HEK293 (cell line): ENCODE results near the gene LARGE1.

ENCODE experiments used
- CTCF ChIA-PET: fragments of 350-600 bp; formaldehyde crosslinking; extraction: SDS; loops from one replicate; lab custom pipeline; 2021; ENCODE audit warnings: antibody characterized with exemption; lab: Yijun Ruan, JAX
- POLR2A ChIA-PET: fragments of 300-600 bp; formaldehyde crosslinking; extraction: SDS; loops from one replicate; lab custom pipeline; 2020; ENCODE audit warnings: antibody characterized with exemption, inconsistent platforms; lab: Yijun Ruan, JAX
- H3K27ac ChIP-seq: fragments of 200-500 bp; sonication (Bioruptor generic); 2 replicates; pipeline ENCODE4 v1.5.1; 2014; ENCODE audit warnings: low read depth, low read length, control low read depth, inconsistent platforms; ENCODE audit errors: extremely low read depth
- H3K36me3 ChIP-seq, 2 experiments: fragments of 200-500 bp in 1 of 2; sonication (Bioruptor generic) in 1 of 2; 1 replicate in 1 of 2; 2 replicates in 1 of 2; pipeline ENCODE4 v1.5.1; 2014 to 2017; ENCODE audit warnings: inconsistent platforms in 2 of 2, low read length in 2 of 2; ENCODE audit not compliant: control insufficient read depth in 2 of 2, insufficient read depth in 1 of 2
- H3K4me1 ChIP-seq: fragments of 200-500 bp; sonication (Bioruptor generic); 2 replicates; pipeline ENCODE4 v1.5.1; 2014; ENCODE audit warnings: mild to moderate bottlenecking, low read length, inconsistent platforms; ENCODE audit not compliant: control insufficient read depth, insufficient read depth
- H3K4me3 ChIP-seq: 2 replicates; pipeline ENCODE4 v1.5.1; 2011; ENCODE audit warnings: low read depth, mild to moderate bottlenecking, control low read depth, low read length, moderate library complexity
- H3K9me3 ChIP-seq: fragments of 200-500 bp; sonication (Bioruptor generic); 2 replicates; pipeline ENCODE4 v1.5.1; 2014; ENCODE audit warnings: low read depth, low read length, inconsistent platforms; ENCODE audit not compliant: control insufficient read depth, insufficient read depth
- GLI4 ChIP-seq: fragments of 450-650 bp; formaldehyde crosslinking; IDR thresholded peaks from 2 replicates; pipeline ENCODE4 v1.5.1; 2016; ENCODE audit warnings: missing biosample characterization, missing genetic modification characterization
- IKZF3 ChIP-seq: fragments of 450-650 bp; IDR thresholded peaks from 2 replicates; pipeline ENCODE4 v1.5.0; 2018; ENCODE audit warnings: missing biosample characterization, mild to moderate bottlenecking, missing genetic modification characterization, moderate library complexity
- KLF8 ChIP-seq: fragments of 450-650 bp; formaldehyde crosslinking; IDR thresholded peaks from 2 replicates; pipeline ENCODE4 v1.5.1; 2016; ENCODE audit warnings: missing biosample characterization, missing genetic modification characterization
- ZBTB48 ChIP-seq: fragments of 450-650 bp; formaldehyde crosslinking; IDR thresholded peaks from 2 replicates; pipeline ENCODE4 v1.5.1; 2016; ENCODE audit warnings: missing biosample characterization, missing genetic modification characterization
- ZFP69B ChIP-seq: fragments of 450-650 bp; formaldehyde crosslinking; IDR thresholded peaks from 2 replicates; pipeline ENCODE4 v1.5.1; 2016; ENCODE audit warnings: missing biosample characterization, missing genetic modification characterization
- ZNF24 ChIP-seq: fragments of 450-650 bp; formaldehyde crosslinking; IDR thresholded peaks from 2 replicates; pipeline ENCODE4 v1.5.1; 2016; ENCODE audit warnings: missing biosample characterization, missing genetic modification characterization
- ZNF596 ChIP-seq: fragments of 450-650 bp; IDR thresholded peaks from 2 replicates; pipeline ENCODE4 v1.5.0; 2018; ENCODE audit warnings: missing biosample characterization, mild to moderate bottlenecking, missing genetic modification characterization, moderate library complexity
- ZNF610 ChIP-seq: fragments of 450-650 bp; formaldehyde crosslinking; IDR thresholded peaks from 2 replicates; pipeline ENCODE4 v1.5.1; 2016; ENCODE audit warnings: missing biosample characterization, missing genetic modification characterization, borderline replicate concordance
- TF ChIP-seq, protein P1 (sequence below): fragments of 450-650 bp; formaldehyde crosslinking; IDR thresholded peaks from 2 replicates; pipeline ENCODE4 v1.5.1; 2016; ENCODE audit warnings: missing biosample characterization, missing genetic modification characterization
- TF ChIP-seq, protein P2 (sequence below): fragments of 450-650 bp; formaldehyde crosslinking; IDR thresholded peaks from 2 replicates; pipeline ENCODE4 v1.5.1; 2017; ENCODE audit warnings: missing biosample characterization, missing genetic modification characterization
- TF ChIP-seq, protein P3 (sequence below): fragments of 450-650 bp; formaldehyde crosslinking; IDR thresholded peaks from 2 replicates; pipeline ENCODE4 v1.5.1; 2016; ENCODE audit warnings: missing biosample characterization, missing genetic modification characterization
- TF ChIP-seq, protein P4 (sequence below): fragments of 450-650 bp; formaldehyde crosslinking; IDR thresholded peaks from 2 replicates; pipeline ENCODE4 v1.5.1; 2016; ENCODE audit warnings: missing biosample characterization, missing genetic modification characterization, borderline replicate concordance
- TF ChIP-seq, protein P5 (sequence below): fragments of 450-650 bp; formaldehyde crosslinking; IDR thresholded peaks from 2 replicates; pipeline ENCODE4 v1.5.1; 2017; ENCODE audit warnings: missing biosample characterization, missing genetic modification characterization
- TF ChIP-seq, protein P6 (sequence below): fragments of 450-650 bp; IDR thresholded peaks from 2 replicates; pipeline ENCODE4 v1.5.1; 2018; ENCODE audit warnings: missing biosample characterization, mild to moderate bottlenecking, missing genetic modification characterization
- TF ChIP-seq, protein P7 (sequence below): fragments of 450-650 bp; formaldehyde crosslinking; IDR thresholded peaks from 2 replicates; pipeline ENCODE4 v1.5.1; 2016; ENCODE audit warnings: missing biosample characterization, missing genetic modification characterization

Gene LARGE1

DNA sequence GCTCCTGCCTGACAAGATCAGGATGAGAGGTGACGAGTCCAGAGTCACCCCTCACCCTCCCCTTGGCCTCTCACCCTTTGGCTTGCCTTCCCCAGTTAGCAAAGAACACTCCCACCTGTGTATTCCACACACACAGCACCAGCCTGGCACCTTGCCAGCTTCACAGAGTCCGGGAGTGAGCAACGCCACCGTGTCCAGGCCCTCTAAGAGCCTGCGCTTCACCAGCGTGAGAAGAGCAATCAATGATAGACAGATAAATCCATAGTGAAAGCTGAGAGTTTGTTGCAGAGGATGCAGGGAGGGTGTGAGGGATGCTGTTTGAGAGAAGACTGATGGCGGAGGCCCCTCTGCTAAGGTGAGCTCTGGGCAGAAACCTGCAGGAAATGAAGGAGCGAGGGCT lies 404.5 kb downstream of the LARGE1 start:
- Histone ChIP-seq H3K4me1 (no peaks in the 10 kb centered on the region), H3K9me3 (no peaks in the 10 kb centered on the region), H3K4me3 (no peak overlapping the region), H3K27ac (no peak overlapping the region), H3K36me3 (no peaks in the 10 kb centered on the region)
- TF ChIP-seq ZNF596 (tag by site-specific recombination): no peak
- TF ChIP-seq, protein P1, sequence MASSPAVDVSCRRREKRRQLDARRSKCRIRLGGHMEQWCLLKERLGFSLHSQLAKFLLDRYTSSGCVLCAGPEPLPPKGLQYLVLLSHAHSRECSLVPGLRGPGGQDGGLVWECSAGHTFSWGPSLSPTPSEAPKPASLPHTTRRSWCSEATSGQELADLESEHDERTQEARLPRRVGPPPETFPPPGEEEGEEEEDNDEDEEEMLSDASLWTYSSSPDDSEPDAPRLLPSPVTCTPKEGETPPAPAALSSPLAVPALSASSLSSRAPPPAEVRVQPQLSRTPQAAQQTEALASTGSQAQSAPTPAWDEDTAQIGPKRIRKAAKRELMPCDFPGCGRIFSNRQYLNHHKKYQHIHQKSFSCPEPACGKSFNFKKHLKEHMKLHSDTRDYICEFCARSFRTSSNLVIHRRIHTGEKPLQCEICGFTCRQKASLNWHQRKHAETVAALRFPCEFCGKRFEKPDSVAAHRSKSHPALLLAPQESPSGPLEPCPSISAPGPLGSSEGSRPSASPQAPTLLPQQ (tag by site-specific recombination): no peak
- TF ChIP-seq, protein P2, sequence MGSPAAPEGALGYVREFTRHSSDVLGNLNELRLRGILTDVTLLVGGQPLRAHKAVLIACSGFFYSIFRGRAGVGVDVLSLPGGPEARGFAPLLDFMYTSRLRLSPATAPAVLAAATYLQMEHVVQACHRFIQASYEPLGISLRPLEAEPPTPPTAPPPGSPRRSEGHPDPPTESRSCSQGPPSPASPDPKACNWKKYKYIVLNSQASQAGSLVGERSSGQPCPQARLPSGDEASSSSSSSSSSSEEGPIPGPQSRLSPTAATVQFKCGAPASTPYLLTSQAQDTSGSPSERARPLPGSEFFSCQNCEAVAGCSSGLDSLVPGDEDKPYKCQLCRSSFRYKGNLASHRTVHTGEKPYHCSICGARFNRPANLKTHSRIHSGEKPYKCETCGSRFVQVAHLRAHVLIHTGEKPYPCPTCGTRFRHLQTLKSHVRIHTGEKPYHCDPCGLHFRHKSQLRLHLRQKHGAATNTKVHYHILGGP: no peak
- TF ChIP-seq, protein P3, sequence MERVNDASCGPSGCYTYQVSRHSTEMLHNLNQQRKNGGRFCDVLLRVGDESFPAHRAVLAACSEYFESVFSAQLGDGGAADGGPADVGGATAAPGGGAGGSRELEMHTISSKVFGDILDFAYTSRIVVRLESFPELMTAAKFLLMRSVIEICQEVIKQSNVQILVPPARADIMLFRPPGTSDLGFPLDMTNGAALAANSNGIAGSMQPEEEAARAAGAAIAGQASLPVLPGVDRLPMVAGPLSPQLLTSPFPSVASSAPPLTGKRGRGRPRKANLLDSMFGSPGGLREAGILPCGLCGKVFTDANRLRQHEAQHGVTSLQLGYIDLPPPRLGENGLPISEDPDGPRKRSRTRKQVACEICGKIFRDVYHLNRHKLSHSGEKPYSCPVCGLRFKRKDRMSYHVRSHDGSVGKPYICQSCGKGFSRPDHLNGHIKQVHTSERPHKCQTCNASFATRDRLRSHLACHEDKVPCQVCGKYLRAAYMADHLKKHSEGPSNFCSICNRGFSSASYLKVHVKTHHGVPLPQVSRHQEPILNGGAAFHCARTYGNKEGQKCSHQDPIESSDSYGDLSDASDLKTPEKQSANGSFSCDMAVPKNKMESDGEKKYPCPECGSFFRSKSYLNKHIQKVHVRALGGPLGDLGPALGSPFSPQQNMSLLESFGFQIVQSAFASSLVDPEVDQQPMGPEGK (tag by site-specific recombination): no peak
- no peak for TF ChIP-seq KLF8 (tag by site-specific recombination)
- no peak for TF ChIP-seq ZFP69B (tag by site-specific recombination)
- CTCF ChIA-PET: interaction anchor here (0.7 kb wide), 1 partner anchor 1629 kb away, joined by 6 read pairs; no protein-coding TSS in a partner anchor
- POLR2A ChIA-PET: no interaction called here

DNA sequence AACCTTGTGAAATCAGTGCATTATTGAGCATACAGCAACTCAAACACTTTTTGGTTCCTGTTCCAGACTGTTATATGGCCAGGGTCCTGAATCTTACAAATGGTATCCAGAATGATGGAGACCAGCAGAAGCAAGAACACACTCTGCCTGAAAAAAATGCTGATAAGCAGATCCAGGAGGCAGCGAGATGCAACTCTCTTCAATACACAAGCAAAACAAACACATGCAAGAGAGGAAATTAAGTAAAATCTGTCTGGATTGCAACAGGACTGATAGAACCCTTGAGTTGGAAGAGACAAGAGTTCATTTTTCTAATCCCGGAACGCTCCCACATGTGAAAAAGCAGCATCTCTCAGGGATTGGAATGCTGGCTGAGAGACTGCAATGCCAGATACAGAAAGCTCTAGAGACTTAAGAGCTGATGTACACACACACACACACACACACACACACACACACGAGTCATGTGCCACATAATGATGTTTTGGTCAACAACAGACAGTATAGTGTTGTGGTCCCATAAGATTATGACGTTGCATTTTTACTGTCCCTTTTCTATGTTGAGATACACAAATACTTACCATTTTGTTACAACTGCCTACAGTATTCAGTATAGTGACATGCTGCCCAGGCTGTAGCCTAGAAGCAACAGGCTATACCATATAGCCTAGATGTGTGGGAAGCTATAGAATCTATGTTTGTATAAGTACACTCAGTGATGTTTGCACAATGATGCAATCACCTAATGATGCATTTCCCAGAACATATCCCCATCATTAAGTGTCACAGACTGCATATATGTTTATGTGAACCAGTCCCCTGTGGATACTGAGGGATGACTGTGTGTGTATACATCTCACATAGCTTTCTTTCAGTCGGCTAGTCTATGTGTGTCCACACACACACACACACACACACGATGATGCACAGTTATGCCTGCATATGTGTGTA lies 406.6 kb downstream of the LARGE1 start:
- H3K27ac ChIP-seq: no peak overlapping the region
- CTCF ChIA-PET: interaction anchor here (0.5 to 0.7 kb wide), 5 partner anchors 33 to 1129 kb away, joined by 3 to 4 read pairs (median 3); no protein-coding TSS in a partner anchor
- H3K36me3 ChIP-seq: no peaks in the 10 kb centered on the region
- H3K4me3 ChIP-seq: no peak overlapping the region
- H3K4me1 ChIP-seq: no peaks in the 10 kb centered on the region
- POLR2A ChIA-PET: no interaction called here
- H3K9me3 ChIP-seq: no peaks in the 10 kb centered on the region
- TF ChIP-seq, protein P4, sequence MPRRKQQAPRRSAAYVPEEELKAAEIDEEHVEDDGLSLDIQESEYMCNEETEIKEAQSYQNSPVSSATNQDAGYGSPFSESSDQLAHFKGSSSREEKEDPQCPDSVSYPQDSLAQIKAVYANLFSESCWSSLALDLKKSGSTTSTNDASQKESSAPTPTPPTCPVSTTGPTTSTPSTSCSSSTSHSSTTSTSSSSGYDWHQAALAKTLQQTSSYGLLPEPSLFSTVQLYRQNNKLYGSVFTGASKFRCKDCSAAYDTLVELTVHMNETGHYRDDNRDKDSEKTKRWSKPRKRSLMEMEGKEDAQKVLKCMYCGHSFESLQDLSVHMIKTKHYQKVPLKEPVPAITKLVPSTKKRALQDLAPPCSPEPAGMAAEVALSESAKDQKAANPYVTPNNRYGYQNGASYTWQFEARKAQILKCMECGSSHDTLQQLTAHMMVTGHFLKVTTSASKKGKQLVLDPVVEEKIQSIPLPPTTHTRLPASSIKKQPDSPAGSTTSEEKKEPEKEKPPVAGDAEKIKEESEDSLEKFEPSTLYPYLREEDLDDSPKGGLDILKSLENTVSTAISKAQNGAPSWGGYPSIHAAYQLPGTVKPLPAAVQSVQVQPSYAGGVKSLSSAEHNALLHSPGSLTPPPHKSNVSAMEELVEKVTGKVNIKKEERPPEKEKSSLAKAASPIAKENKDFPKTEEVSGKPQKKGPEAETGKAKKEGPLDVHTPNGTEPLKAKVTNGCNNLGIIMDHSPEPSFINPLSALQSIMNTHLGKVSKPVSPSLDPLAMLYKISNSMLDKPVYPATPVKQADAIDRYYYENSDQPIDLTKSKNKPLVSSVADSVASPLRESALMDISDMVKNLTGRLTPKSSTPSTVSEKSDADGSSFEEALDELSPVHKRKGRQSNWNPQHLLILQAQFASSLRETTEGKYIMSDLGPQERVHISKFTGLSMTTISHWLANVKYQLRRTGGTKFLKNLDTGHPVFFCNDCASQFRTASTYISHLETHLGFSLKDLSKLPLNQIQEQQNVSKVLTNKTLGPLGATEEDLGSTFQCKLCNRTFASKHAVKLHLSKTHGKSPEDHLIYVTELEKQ (tag by site-specific recombination): peak; percentile 34; the same call in 1 of the 2 replicates
- TF ChIP-seq IKZF3 (tag by site-specific recombination) (0 out of 2 replicates have a peak, but pooled peaks have one; percentile 15), ZNF610 (tag by site-specific recombination) (no peak), ZNF24 (tag by site-specific recombination) (peak; percentile 69; the same call in 1 of the 2 replicates), GLI4 (tag by site-specific recombination) (no peak), ZBTB48 (tag by site-specific recombination) (no peak)
- TF ChIP-seq, protein P5, sequence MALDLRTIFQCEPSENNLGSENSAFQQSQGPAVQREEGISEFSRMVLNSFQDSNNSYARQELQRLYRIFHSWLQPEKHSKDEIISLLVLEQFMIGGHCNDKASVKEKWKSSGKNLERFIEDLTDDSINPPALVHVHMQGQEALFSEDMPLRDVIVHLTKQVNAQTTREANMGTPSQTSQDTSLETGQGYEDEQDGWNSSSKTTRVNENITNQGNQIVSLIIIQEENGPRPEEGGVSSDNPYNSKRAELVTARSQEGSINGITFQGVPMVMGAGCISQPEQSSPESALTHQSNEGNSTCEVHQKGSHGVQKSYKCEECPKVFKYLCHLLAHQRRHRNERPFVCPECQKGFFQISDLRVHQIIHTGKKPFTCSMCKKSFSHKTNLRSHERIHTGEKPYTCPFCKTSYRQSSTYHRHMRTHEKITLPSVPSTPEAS: peak; percentile 42; the same call in 1 of the 2 replicates
- TF ChIP-seq, protein P6, sequence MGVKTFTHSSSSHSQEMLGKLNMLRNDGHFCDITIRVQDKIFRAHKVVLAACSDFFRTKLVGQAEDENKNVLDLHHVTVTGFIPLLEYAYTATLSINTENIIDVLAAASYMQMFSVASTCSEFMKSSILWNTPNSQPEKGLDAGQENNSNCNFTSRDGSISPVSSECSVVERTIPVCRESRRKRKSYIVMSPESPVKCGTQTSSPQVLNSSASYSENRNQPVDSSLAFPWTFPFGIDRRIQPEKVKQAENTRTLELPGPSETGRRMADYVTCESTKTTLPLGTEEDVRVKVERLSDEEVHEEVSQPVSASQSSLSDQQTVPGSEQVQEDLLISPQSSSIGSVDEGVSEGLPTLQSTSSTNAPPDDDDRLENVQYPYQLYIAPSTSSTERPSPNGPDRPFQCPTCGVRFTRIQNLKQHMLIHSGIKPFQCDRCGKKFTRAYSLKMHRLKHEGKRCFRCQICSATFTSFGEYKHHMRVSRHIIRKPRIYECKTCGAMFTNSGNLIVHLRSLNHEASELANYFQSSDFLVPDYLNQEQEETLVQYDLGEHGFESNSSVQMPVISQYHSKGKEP (tag by site-specific recombination): 0 out of 2 replicates have a peak, but pooled peaks have one; percentile 13
- TF ChIP-seq, protein P7, sequence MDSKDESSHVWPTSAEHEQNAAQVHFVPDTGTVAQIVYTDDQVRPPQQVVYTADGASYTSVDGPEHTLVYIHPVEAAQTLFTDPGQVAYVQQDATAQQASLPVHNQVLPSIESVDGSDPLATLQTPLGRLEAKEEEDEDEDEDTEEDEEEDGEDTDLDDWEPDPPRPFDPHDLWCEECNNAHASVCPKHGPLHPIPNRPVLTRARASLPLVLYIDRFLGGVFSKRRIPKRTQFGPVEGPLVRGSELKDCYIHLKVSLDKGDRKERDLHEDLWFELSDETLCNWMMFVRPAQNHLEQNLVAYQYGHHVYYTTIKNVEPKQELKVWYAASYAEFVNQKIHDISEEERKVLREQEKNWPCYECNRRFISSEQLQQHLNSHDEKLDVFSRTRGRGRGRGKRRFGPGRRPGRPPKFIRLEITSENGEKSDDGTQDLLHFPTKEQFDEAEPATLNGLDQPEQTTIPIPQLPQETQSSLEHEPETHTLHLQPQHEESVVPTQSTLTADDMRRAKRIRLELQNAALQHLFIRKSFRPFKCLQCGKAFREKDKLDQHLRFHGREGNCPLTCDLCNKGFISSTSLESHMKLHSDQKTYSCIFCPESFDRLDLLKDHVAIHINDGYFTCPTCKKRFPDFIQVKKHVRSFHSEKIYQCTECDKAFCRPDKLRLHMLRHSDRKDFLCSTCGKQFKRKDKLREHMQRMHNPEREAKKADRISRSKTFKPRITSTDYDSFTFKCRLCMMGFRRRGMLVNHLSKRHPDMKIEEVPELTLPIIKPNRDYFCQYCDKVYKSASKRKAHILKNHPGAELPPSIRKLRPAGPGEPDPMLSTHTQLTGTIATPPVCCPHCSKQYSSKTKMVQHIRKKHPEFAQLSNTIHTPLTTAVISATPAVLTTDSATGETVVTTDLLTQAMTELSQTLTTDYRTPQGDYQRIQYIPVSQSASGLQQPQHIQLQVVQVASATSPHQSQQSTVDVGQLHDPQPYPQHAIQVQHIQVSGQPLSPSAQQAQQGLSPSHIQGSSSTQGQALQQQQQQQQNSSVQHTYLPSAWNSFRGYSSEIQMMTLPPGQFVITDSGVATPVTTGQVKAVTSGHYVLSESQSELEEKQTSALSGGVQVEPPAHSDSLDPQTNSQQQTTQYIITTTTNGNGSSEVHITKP (tag by site-specific recombination): peak; percentile 68
